OCI-LY1 (cell line): Measurements from ENCODE around the gene TBCD.
"Not testable (repeated sequence)": the region's sequence is repeated elsewhere in the genome, so short reads cannot be mapped to it uniquely, and the experiment has no call there.

Experiments
- H2AFZ ChIP-seq: fragments of 200-600 bp; sonication (generic), shearing (Covaris generic); 2 replicates; pipeline ENCODE4 v1.6.0; 2014; ENCODE audit warnings: antibody characterized with exemption, mild to moderate bottlenecking, low read length
- H3F3A ChIP-seq: fragments of 200-600 bp; sonication (generic), shearing (Covaris generic); 2 replicates; pipeline ENCODE4 v1.6.0; 2014; ENCODE audit warnings: mild to moderate bottlenecking, antibody characterized with exemption, low read length, moderate library complexity; ENCODE audit not compliant: insufficient read depth
- H3K27ac ChIP-seq: fragments of 200-600 bp; sonication (generic); 2 replicates; pipeline ENCODE4 v1.5.1; 2014; ENCODE audit warnings: low read length, mixed run types, mild to moderate bottlenecking, low read depth; ENCODE audit not compliant: poor library complexity, severe bottlenecking
- H3K27me3 ChIP-seq: fragments of 200-600 bp; sonication (generic); 2 replicates; pipeline ENCODE4 v1.6.0; 2014; ENCODE audit warnings: antibody characterized with exemption, mild to moderate bottlenecking, low read length, moderate library complexity; ENCODE audit not compliant: insufficient read depth
- H3K36me3 ChIP-seq: fragments of 200-600 bp; sonication (generic); 2 replicates; pipeline ENCODE4 v1.6.1; 2014; ENCODE audit warnings: mild to moderate bottlenecking, antibody characterized with exemption, low read length, moderate library complexity, mixed read lengths; ENCODE audit not compliant: insufficient read depth
- H3K4me1 ChIP-seq: fragments of 200-600 bp; sonication (generic); 2 replicates; pipeline ENCODE4 v1.5.1; 2014; ENCODE audit warnings: mild to moderate bottlenecking, low read length, moderate library complexity; ENCODE audit not compliant: insufficient read depth, severe bottlenecking
- H3K4me2 ChIP-seq: fragments of 200-600 bp; sonication (generic), shearing (Covaris generic); 2 replicates; pipeline ENCODE4 v1.6.1; 2014; ENCODE audit warnings: low read length
- H3K4me3 ChIP-seq: fragments of 200-600 bp; sonication (generic); 2 replicates; pipeline ENCODE4 v1.5.1; 2014; ENCODE audit warnings: low read length, low read depth, mild to moderate bottlenecking, mixed read lengths; ENCODE audit not compliant: poor library complexity, severe bottlenecking
- H3K79me2 ChIP-seq: fragments of 200-600 bp; shearing (Covaris generic); 2 replicates; pipeline ENCODE4 v1.6.1; 2016; ENCODE audit warnings: mixed run types, low read length, mixed read lengths; ENCODE audit not compliant: insufficient read depth
- H3K9ac ChIP-seq: fragments of 200-600 bp; sonication (generic), shearing (Covaris generic); 2 replicates; pipeline ENCODE4 v1.6.1; 2014; ENCODE audit warnings: mild to moderate bottlenecking, low read length, mixed read lengths
- H3K9me2 ChIP-seq: fragments of 200-600 bp; sonication (generic), shearing (Covaris generic); 2 replicates; pipeline ENCODE4 v1.6.1; 2014; ENCODE audit warnings: low read depth, mild to moderate bottlenecking, low read length, mixed read lengths
- H3K9me3 ChIP-seq: fragments of 200-600 bp; shearing (Covaris generic); 2 replicates; pipeline ENCODE4 v1.6.1; 2014; ENCODE audit warnings: low read length, mixed read lengths
- H4K20me1 ChIP-seq: fragments of 200-600 bp; sonication (generic), shearing (Covaris generic); 2 replicates; pipeline ENCODE4 v1.6.0; 2016; ENCODE audit warnings: mild to moderate bottlenecking, low read length; ENCODE audit not compliant: insufficient read depth
- CTCF ChIP-seq: fragments of 200-600 bp; sonication (generic), shearing (Covaris generic); IDR thresholded peaks from 2 replicates; pipeline ENCODE4 v1.5.1; 2017; ENCODE audit warnings: mild to moderate bottlenecking, antibody characterized with exemption, low read length, moderate library complexity, mixed read lengths
- EZH2 ChIP-seq: fragments of 200-600 bp; sonication (generic), shearing (Covaris generic); IDR thresholded peaks from 2 replicates; pipeline ENCODE4 v1.8.0; 2017; ENCODE audit warnings: borderline replicate concordance, mixed run types, mild to moderate bottlenecking, antibody characterized with exemption, low read length, moderate library complexity, mixed read lengths

The TBCD gene

GRCh38 chr17:82775001-82775823, 23.3 kb downstream of the TBCD start:
- peaks cover 22% of the 10 kb centered on the region for H3K4me1 ChIP-seq
- H3K4me3 ChIP-seq: peak overlapping the region; percentile 3
- H3K4me2 ChIP-seq: peak overlapping the region; percentile 39; the same call in 1 of the 2 replicates
- H3K27me3 ChIP-seq: no peaks in the 10 kb centered on the region
- no peaks in the 10 kb centered on the region for H3K9me2 ChIP-seq
- no peaks in the 10 kb centered on the region for H3K9me3 ChIP-seq
- peak; percentile 98 for TF ChIP-seq CTCF
- TF ChIP-seq EZH2: no peak
- no peaks in the 10 kb centered on the region for H3F3A ChIP-seq
- no peak overlapping the region; the same call in 1 of the 2 replicates for H3K9ac ChIP-seq
- H2AFZ ChIP-seq: no peak overlapping the region
- H3K79me2 ChIP-seq: no peaks in the 10 kb centered on the region
- H4K20me1 ChIP-seq: no peaks in the 10 kb centered on the region
- H3K36me3 ChIP-seq: peaks cover 15% of the 10 kb centered on the region
- peak overlapping the region; percentile 57 for H3K27ac ChIP-seq

GRCh38 chr17:82776454-82776853, 24.6 kb downstream of the TBCD start:
- Histone ChIP-seq H3F3A (no peaks in the 10 kb centered on the region), H4K20me1 (no peaks in the 10 kb centered on the region), H3K4me1 (peaks cover 22% of the 10 kb centered on the region), H3K79me2 (no peaks in the 10 kb centered on the region), H3K27me3 (no peaks in the 10 kb centered on the region), H3K4me2 (peak overlapping the region; percentile 21), H3K9ac (no peak overlapping the region), H2AFZ (no peak overlapping the region), H3K27ac (peak overlapping the region; percentile 61), H3K9me3 (no peaks in the 10 kb centered on the region), H3K36me3 (peaks cover 15% of the 10 kb centered on the region), H3K9me2 (no peaks in the 10 kb centered on the region), H3K4me3 (no peak overlapping the region)
- no peak for TF ChIP-seq EZH2
- no peak for TF ChIP-seq CTCF

GRCh38 chr17:82777778-82778375, 26.0 kb downstream of the TBCD start:
- not testable (repeated sequence) for H3K79me2 ChIP-seq, H3K4me3 ChIP-seq, H2AFZ ChIP-seq, H3K9me2 ChIP-seq, H3K27ac ChIP-seq, H4K20me1 ChIP-seq, H3K9me3 ChIP-seq, H3K4me2 ChIP-seq, H3K9ac ChIP-seq, H3F3A ChIP-seq, H3K27me3 ChIP-seq
- Histone ChIP-seq H3K4me1 (peaks cover 26% of the 10 kb centered on the region), H3K36me3 (peaks cover 14% of the 10 kb centered on the region)
- TF ChIP-seq CTCF: peak; percentile 22; the same call in 1 of the 2 replicates
